SK-N-SH (cell line): ENCODE results near the gene JMJD1C.

Experiments
- EP300 ChIP-seq, 2 experiments: IDR thresholded peaks; 2 replicates each; pipeline versions ENCODE4 v1.4.0 to v1.6.1; 2012; ENCODE audit warnings: borderline replicate concordance in 1 of 2, low read depth in 1 of 2, low read length in 1 of 2
- EZH2phosphoT487 ChIP-seq: fragments of 200-600 bp; sonication (generic); IDR thresholded peaks from 2 replicates; pipeline ENCODE4 v1.6.1; 2017; ENCODE audit warnings: low read depth, mixed run types, mild to moderate bottlenecking, antibody characterized with exemption, moderate library complexity, borderline replicate concordance
- GABPA ChIP-seq: IDR thresholded peaks from 2 replicates; pipeline ENCODE4 v1.4.0; 2012; ENCODE audit warnings: low read depth, mild to moderate bottlenecking
- NFIC ChIP-seq: IDR thresholded peaks from 2 replicates; pipeline ENCODE4 v1.4.0; 2012; ENCODE audit warnings: borderline replicate concordance
- NRF1 ChIP-seq: IDR thresholded peaks from 2 replicates; pipeline ENCODE4 v1.6.1; 2012; ENCODE audit warnings: low read depth, mild to moderate bottlenecking, low read length
- RFX5 ChIP-seq: IDR thresholded peaks from 2 replicates; pipeline ENCODE4 v1.6.1; 2012; ENCODE audit warnings: mild to moderate bottlenecking, improper control_type of control experiment, low read length
- TAF1 ChIP-seq: IDR thresholded peaks from 2 replicates; pipeline ENCODE4 v1.6.1; 2012; ENCODE audit warnings: low read depth, mild to moderate bottlenecking, low read length, moderate library complexity, borderline replicate concordance
- TCF12 ChIP-seq: IDR thresholded peaks from 2 replicates; pipeline ENCODE4 v1.4.0; 2012
- TF ChIP-seq, protein P1 (sequence below): IDR thresholded peaks from 2 replicates; pipeline ENCODE4; 2012
- TF ChIP-seq, protein P2 (sequence below): IDR thresholded peaks from 2 replicates; pipeline ENCODE4 v1.4.0; 2012; ENCODE audit warnings: low read depth, borderline replicate concordance
- TF ChIP-seq, protein P3 (sequence below): fragments of 200-600 bp; sonication (generic); IDR thresholded peaks from 2 replicates; pipeline ENCODE4 v1.6.1; 2017; ENCODE audit warnings: antibody characterized with exemption, mild to moderate bottlenecking, moderate library complexity
- TF ChIP-seq, protein P4 (sequence below): fragments of 150-350 bp; IDR thresholded peaks from 2 replicates; pipeline ENCODE4 v1.6.1; 2016; ENCODE audit warnings: mild to moderate bottlenecking, low read depth, low read length
- TF ChIP-seq, protein P5 (sequence below): IDR thresholded peaks from 2 replicates; pipeline ENCODE4 v1.4.0; 2012; ENCODE audit warnings: low read depth, borderline replicate concordance

DNA sequence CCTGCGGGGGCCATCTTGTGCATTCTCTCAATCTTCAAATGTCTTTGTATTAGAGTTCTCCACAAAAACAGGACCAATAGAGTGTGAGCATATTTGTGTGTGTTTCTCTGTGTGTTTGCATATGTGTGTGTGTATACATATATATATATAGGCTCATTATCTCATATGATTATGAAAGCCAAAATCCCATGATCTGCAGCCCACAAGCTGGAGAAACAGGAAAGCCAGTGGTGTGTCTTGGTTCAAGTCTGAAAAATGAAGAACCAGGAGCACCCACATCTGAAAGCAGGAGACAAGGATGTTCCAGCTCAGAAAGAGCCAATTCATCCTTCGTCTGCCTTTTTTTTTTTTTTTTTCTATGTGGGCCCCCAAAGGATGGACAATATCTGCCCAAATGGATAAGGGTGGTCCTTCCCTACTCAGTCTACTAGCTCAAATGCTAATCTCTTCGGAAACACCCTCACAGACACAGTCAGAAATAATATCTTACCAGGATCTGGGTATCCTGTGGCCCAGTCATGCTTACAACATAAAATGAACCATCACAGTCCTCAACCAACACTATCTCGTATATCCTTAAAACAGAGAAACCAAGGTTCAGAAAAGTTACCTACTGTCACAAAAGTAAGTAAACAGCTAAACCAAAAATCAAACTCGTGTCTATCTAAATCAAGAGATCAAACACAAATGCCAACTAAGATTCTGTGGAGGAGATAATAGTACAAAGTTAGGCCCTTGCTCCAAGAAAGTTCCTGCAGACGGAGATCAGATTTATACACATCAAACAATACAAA, 141.9 kb downstream of the JMJD1C start:
- TF ChIP-seq, protein P1, sequence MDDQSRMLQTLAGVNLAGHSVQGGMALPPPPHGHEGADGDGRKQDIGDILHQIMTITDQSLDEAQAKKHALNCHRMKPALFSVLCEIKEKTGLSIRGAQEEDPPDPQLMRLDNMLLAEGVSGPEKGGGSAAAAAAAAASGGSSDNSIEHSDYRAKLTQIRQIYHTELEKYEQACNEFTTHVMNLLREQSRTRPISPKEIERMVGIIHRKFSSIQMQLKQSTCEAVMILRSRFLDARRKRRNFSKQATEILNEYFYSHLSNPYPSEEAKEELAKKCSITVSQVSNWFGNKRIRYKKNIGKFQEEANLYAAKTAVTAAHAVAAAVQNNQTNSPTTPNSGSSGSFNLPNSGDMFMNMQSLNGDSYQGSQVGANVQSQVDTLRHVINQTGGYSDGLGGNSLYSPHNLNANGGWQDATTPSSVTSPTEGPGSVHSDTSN = no peak
- no peak for TF ChIP-seq TAF1
- TF ChIP-seq NFIC = no peak
- TF ChIP-seq, protein P2, sequence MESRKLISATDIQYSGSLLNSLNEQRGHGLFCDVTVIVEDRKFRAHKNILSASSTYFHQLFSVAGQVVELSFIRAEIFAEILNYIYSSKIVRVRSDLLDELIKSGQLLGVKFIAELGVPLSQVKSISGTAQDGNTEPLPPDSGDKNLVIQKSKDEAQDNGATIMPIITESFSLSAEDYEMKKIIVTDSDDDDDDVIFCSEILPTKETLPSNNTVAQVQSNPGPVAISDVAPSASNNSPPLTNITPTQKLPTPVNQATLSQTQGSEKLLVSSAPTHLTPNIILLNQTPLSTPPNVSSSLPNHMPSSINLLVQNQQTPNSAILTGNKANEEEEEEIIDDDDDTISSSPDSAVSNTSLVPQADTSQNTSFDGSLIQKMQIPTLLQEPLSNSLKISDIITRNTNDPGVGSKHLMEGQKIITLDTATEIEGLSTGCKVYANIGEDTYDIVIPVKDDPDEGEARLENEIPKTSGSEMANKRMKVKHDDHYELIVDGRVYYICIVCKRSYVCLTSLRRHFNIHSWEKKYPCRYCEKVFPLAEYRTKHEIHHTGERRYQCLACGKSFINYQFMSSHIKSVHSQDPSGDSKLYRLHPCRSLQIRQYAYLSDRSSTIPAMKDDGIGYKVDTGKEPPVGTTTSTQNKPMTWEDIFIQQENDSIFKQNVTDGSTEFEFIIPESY = no peak
- TF ChIP-seq, protein P3, sequence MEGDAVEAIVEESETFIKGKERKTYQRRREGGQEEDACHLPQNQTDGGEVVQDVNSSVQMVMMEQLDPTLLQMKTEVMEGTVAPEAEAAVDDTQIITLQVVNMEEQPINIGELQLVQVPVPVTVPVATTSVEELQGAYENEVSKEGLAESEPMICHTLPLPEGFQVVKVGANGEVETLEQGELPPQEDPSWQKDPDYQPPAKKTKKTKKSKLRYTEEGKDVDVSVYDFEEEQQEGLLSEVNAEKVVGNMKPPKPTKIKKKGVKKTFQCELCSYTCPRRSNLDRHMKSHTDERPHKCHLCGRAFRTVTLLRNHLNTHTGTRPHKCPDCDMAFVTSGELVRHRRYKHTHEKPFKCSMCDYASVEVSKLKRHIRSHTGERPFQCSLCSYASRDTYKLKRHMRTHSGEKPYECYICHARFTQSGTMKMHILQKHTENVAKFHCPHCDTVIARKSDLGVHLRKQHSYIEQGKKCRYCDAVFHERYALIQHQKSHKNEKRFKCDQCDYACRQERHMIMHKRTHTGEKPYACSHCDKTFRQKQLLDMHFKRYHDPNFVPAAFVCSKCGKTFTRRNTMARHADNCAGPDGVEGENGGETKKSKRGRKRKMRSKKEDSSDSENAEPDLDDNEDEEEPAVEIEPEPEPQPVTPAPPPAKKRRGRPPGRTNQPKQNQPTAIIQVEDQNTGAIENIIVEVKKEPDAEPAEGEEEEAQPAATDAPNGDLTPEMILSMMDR = no peak
- TF ChIP-seq, protein P4, sequence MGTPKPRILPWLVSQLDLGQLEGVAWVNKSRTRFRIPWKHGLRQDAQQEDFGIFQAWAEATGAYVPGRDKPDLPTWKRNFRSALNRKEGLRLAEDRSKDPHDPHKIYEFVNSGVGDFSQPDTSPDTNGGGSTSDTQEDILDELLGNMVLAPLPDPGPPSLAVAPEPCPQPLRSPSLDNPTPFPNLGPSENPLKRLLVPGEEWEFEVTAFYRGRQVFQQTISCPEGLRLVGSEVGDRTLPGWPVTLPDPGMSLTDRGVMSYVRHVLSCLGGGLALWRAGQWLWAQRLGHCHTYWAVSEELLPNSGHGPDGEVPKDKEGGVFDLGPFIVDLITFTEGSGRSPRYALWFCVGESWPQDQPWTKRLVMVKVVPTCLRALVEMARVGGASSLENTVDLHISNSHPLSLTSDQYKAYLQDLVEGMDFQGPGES = no peak
- no peak for TF ChIP-seq EP300 (IDR thresholded peaks at IDR 0.05; ENCODE audit: borderline replicate concordance in 1 of 2, low read depth in 1 of 2, low read length in 1 of 2)
- no peak for TF ChIP-seq EZH2phosphoT487
- TF ChIP-seq, protein P5, sequence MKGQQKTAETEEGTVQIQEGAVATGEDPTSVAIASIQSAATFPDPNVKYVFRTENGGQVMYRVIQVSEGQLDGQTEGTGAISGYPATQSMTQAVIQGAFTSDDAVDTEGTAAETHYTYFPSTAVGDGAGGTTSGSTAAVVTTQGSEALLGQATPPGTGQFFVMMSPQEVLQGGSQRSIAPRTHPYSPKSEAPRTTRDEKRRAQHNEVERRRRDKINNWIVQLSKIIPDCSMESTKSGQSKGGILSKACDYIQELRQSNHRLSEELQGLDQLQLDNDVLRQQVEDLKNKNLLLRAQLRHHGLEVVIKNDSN = no peak
- TF ChIP-seq NRF1 = no peak
- no peak for TF ChIP-seq TCF12
- no peak for TF ChIP-seq GABPA
- no peak for TF ChIP-seq RFX5
